SJSA1 (cell line): ENCODE results near the gene TAS2R60. TPM values are rescaled to one million over a fixed set of nuclear protein-coding genes. Genes with fewer than 3 reads are reported as not detected.
"Not testable (repeated sequence)": the region's sequence is repeated elsewhere in the genome, so short reads cannot be mapped to it uniquely, and the experiment has no call there.

ENCODE experiments used
- DNase-seq, 2 experiments: peaks; one replicate each; pipeline ENCODE4 v3.0.0-alpha.2; 2015 to 2020; ENCODE audit warnings: low spot score in 2 of 2, low read depth in 1 of 2
- H3K27ac ChIP-seq: fragments of 250-450 bp; sonication (Bioruptor Pico); 2 replicates; pipeline ENCODE4 v1.5.1; 2020; ENCODE audit warnings: mild to moderate bottlenecking, moderate library complexity
- H3K27me3 ChIP-seq: fragments of 250-450 bp; sonication (Bioruptor Pico); replicated peaks from 2 replicates; pipeline ENCODE4 v1.5.1; 2020; ENCODE audit warnings: mild to moderate bottlenecking, moderate library complexity
- H3K36me3 ChIP-seq: fragments of 250-450 bp; sonication (Bioruptor Pico); 2 replicates; pipeline ENCODE4 v1.5.1; 2020; ENCODE audit warnings: mild to moderate bottlenecking
- H3K4me1 ChIP-seq: fragments of 250-450 bp; sonication (Bioruptor Pico); replicated peaks from 2 replicates; pipeline ENCODE4 v1.6.1; 2021; ENCODE audit warnings: mild to moderate bottlenecking
- H3K4me3 ChIP-seq: fragments of 250-450 bp; sonication (Bioruptor Pico); 2 replicates; pipeline ENCODE4 v1.5.1; 2020; ENCODE audit warnings: mild to moderate bottlenecking
- H3K9me3 ChIP-seq: fragments of 250-450 bp; sonication (Bioruptor Pico); replicated peaks from 2 replicates; pipeline ENCODE4 v1.5.1; 2020; ENCODE audit warnings: mild to moderate bottlenecking
- total RNA-seq: library from RNA; depleted of rRNA; stranded (reverse); fragments of >200 nt; shearing (Covaris generic); gene quantifications from 2 replicates; pipeline ENCODE4 v1.2.3, GENCODE V29; 2014

The TAS2R60 gene
- total RNA-seq, 1 experiment from 2014 or later = not detected

DNA sequence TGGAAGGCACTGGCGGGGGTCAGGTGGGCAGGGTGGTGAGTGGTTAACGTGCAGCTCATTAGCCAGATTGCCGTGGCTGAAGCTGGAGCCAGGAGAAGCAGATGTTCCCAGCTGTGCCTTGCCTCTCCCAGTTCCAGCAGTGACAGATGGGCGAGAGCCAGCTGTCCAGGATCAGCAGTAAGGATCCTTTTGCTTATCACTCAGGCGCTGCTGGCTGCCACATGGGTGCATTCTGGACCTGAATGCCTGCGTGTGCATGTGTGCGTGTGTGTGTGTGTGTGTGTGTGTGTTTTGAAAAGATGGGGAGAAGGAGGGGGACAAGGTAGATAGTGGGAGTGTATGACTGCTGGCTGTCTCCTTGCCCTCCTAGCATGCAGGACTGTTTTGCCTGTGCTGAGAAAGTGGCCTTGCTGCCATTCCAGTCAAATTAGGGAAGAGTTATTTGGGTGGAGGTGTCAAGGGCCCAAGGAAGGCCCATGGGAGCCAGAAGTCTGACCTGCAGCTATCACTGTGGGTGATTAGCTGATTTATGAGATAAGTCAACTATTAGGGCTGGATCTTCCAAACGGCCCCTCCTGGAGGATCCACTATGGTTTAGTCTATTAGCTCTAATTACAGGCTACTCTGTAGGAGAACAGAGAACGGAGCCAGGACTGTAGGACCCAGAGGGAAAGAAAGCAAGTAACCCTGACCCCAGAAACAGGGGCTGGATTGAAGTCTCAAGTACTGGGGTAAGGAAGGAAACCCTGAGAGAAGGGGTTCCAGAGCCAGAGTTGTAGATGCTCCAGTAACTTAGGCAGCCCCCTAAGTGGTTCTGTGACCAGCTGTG is 37.9 kb upstream of the TAS2R60 start:
- Histone ChIP-seq H3K9me3 (no peaks in the 10 kb centered on the region), H3K4me3 (no peak overlapping the region), H3K27me3 (peaks cover 8% of the 10 kb centered on the region), H3K27ac (no peak overlapping the region), H3K36me3 (no peaks in the 10 kb centered on the region), H3K4me1 (no peaks in the 10 kb centered on the region)
- no peak for DNase-seq

DNA sequence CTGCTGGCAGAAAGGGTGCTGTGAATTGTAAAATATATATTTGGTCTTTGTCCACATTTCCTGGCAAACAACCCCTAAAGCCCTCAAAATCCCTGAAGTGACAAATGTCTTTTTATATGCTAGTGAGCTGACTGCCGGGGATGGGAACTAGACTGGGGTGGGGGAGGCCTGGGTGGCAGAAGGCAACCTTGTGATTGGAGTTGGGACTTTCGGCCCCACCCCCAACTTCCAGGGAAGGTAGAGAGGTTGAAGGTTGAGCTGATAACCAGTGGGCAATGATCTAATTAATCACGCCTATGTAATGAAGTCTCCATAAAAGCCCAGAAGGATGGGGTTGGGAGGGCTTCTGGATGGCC is 37.3 kb upstream of the TAS2R60 start:
- no peaks in the 10 kb centered on the region for H3K9me3 ChIP-seq
- no peak for DNase-seq
- no peak overlapping the region for H3K4me3 ChIP-seq

DNA sequence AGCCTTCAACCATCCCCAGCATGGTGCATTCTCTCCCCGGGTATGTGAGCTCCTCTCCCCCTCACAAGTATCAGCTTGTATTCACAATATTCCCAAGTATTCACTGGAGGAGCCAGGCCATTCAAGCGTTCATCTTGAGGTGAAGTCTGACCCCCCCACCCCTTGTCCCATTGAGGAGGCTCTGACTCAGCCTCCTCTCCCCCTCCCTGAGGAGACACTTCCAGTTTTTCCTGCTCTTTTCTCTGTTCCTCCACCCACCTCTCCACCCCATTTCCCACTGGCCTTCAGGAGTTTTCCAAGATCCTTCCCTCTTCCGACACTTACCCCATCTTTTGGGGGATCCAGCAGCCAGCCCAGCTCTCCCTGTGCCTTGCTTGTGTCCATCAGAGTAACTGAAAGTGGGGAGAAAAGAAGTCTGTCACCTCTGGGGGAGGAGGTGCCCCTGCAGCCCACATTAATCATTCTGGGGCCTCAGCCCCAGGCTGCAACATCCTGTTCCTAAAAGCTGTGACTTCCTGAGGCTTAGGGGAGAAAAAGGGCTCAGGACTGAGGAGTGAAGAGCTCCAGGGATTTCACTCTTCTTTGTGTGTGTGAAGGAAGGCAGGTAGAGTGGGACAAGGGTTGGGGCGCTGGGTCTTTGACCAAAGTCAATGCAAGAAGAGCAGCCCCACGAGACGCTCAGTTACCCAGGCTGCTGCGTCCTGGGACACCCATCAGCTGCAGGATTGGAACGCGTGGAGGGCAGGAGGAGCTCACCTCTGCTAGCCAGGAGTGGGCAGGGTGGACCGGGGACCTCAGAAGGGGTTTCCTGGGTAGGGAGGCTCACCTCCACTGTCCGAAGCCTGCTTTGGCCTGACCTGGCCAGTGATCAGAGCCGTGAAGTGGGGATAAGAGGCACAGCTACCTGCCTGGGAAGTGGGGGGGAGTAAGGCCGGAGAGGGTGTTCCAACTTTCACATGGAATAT is 35.7 kb upstream of the TAS2R60 start:
- Histone ChIP-seq H3K27ac (no peak overlapping the region), H3K9me3 (no peaks in the 10 kb centered on the region), H3K27me3 (peaks cover 8% of the 10 kb centered on the region; the same call in 1 of the 2 replicates), H3K4me1 (no peaks in the 10 kb centered on the region), H3K36me3 (no peaks in the 10 kb centered on the region), H3K4me3 (no peak overlapping the region)
- DNase-seq = no peak

More for the DNA sequence above, 37.3 kb upstream of the TAS2R60 start:
- Histone ChIP-seq H3K36me3 (no peaks in the 10 kb centered on the region), H3K4me1 (no peaks in the 10 kb centered on the region), H3K27ac (no peak overlapping the region), H3K27me3 (peaks cover 8% of the 10 kb centered on the region)

DNA sequence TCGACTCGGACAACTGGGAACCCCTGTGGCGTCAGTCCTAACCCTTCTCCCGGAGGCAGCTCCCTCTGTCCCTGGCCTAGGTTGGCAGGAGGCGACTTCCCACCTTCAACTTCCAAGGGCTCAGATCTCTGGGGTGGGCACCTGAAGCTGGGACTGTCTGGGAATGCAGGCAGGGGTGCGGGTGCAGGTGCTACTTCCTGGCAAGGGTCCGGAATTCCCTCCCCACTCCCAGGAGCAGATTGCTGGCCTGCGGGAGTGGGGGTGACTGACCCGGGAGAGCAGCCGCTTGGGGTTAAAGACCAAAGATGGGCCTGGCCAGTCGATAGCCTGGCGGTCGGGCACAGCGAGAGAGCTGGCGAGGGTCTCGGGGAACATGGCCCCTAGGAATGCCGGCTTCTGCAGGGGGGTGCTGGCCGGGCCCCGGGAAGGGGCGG is 35.0 kb upstream of the TAS2R60 start:
- Histone ChIP-seq H3K27ac (no peak overlapping the region), H3K9me3 (no peaks in the 10 kb centered on the region), H3K36me3 (no peaks in the 10 kb centered on the region), H3K4me1 (no peaks in the 10 kb centered on the region), H3K27me3 (peaks cover 8% of the 10 kb centered on the region; the same call in 1 of the 2 replicates), H3K4me3 (no peak overlapping the region)
- DNase-seq = no peak

DNA sequence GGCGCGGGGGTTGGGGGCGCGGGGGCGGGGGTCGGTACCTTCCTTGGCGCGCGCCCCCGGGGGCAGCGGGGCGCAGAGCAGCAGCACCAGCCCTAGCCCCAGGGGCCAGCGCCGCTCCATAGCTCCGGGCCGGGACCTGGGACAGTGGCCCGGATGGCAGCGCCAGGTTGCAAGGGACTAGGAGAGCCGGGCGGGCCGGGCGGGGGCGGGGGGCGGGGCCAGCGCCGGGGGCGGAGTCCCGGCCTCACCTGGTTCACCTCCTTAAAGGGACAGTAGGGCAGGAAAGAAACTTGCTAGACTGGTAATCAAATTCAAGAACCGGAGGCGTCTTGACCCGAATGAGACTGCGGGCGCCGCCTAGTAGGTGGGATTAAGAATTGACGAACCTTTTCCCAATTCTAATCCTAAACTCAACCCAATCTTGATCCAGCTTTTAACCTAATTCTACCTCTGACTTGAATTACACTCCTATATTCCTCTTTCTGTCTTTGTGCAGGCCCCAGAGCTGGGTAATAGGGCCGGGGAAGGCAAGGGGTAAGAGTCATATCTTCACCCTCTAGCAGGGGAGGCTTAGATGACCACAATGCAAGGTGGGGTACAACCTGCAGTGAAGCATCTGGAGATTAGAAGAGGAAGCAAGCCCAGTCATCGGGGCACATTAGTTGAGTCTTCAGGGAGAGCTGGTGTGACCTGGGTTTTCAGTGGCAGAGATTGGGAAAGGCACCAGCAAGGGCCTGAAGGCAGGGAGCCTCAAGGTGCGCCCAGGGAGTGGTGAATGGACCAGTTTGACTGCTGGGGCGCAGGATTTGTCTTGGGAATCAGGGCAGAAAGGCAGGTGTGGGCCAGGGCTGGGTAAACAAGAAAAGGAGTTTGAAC is 34.3 kb upstream of the TAS2R60 start, which contains the start of gene EPHA1:
Gene EPHA1, minus strand, starts transcription at position 171 of the 876 bp plus-strand sequence. Its CDS starts 51 bp downstream, at position 120.
- Histone ChIP-seq H3K9me3 (no peaks in the 10 kb centered on the region), H3K4me1 (no peaks in the 10 kb centered on the region), H3K36me3 (no peaks in the 10 kb centered on the region), H3K27me3 (peaks cover 8% of the 10 kb centered on the region; the same call in 1 of the 2 replicates), H3K27ac (no peak within 1 kb of the TSS), H3K4me3 (no peak within 1 kb of the TSS)
- no peak for DNase-seq

DNA sequence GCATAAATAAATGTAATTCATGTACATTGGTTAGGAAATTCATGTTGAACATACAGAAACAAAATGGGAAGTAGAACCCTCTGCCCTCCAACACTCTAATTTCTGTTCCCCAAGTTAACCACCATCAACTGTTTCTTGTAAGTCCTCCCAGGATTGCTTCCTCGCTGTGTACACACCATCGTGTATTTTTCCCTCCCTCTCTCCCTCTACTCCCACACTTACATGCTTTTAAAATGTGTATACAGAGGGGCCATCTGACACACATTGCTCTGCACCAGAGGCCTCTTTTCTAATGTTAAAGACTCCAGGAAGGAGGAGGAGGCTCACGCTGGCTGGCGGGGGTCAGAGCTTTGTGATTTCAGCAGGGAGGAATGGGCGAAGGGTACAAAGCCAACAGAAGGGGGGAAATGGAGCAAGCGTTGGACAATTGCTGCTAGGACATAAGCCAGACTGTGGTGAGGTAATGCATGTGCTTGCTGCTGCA is 32.7 kb upstream of the TAS2R60 start:
- Histone ChIP-seq H3K4me1 (peaks cover under 1% of the 10 kb centered on the region; the same call in 1 of the 2 replicates), H3K36me3 (no peaks in the 10 kb centered on the region), H3K9me3 (no peaks in the 10 kb centered on the region), H3K4me3 (no peak overlapping the region), H3K27me3 (no peaks in the 10 kb centered on the region; the same call in 1 of the 2 replicates), H3K27ac (no peak overlapping the region)
- DNase-seq = no peak

DNA sequence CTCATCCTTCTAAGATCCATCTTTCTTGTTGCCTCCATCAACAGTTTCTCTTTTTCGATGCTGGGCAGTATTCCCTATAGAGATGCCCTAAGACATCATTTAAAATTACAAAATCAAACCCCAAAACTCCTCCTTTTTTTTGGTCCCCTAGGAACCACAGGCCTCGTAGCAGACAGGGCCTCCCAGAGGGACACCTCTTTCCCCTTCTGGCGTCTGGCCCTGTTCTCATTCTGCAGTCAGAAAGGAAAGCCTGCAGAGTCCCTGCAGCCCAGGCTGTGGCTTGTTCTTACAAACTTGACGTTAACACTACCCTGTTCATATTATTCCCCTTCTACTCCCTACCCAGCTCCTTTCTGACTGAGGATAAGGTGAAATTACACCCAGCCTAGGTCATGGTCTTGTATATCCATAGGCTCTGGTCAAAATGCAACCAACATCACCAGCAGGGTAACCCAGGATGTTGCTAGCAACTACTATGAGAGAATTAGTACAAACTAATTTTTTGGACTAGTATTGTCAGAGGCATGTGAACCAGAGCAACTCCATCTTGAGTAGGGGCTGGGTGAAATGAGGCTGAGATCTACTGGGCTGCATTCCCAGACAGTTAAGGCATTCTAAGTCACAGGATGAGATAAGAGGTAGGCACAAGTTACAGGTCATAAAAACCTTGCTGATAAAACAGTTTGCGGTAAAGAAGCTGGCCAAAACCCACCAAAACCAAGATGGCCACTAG is 31.1 kb upstream of the TAS2R60 start:
- peaks cover 7% of the 10 kb centered on the region; the same call in 1 of the 2 replicates for H3K4me1 ChIP-seq
- no peaks in the 10 kb centered on the region; the same call in 1 of the 2 replicates for H3K27me3 ChIP-seq
- no peak overlapping the region for H3K27ac ChIP-seq
- no peaks in the 10 kb centered on the region for H3K36me3 ChIP-seq
- H3K9me3 ChIP-seq = no peaks in the 10 kb centered on the region
- H3K4me3 ChIP-seq = no peak overlapping the region
- no peak for DNase-seq

DNA sequence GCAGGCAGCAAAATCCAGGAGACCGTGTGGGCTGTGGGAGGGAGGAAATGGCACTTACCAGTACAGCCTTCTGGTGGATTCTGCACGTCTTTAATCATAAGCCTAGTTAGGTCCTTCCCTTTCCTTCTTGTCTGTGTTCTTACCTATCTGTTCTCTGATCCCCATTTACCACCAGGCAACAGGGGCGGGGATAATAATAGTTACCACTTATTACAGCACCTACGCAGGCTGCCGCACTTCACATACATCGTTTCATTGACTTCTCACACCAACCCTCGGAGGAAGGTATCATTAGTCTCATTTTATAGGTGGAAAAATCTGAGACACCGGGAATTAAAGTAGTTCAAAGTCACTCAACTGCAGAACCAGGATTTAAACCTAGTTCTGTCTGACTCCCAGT is 30.1 kb upstream of the TAS2R60 start:
- H3K27me3 ChIP-seq = no peaks in the 10 kb centered on the region; the same call in 1 of the 2 replicates

DNA sequence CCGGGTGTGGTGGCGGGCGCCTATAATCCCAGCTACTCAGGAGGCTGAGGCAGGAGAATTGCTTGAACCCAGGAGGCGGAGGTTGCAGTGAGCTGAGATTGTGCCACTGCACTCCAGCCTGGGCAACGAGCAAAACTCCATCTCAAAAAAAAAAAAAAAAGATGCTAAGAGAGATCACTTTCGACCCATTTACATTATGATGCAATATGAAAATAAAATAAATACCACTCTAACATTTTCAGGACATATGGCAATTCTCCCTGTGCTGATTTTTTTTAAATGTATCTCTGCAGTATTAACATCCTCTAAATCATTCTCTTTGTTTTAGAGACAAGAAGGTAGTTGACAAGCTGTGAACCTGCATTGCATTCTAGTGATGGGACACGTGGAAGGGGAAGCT is 28.0 kb upstream of the TAS2R60 start:
- not testable (repeated sequence) for H3K27ac ChIP-seq, H3K4me1 ChIP-seq, DNase-seq, H3K4me3 ChIP-seq, H3K36me3 ChIP-seq, H3K9me3 ChIP-seq, H3K27me3 ChIP-seq

More for the DNA sequence above, 30.1 kb upstream of the TAS2R60 start:
- no peaks in the 10 kb centered on the region for H3K9me3 ChIP-seq
- no peak for DNase-seq
- no peaks in the 10 kb centered on the region for H3K36me3 ChIP-seq
- peaks cover 7% of the 10 kb centered on the region; the same call in 1 of the 2 replicates for H3K4me1 ChIP-seq
- no peak overlapping the region for H3K4me3 ChIP-seq
- no peak overlapping the region for H3K27ac ChIP-seq

DNA sequence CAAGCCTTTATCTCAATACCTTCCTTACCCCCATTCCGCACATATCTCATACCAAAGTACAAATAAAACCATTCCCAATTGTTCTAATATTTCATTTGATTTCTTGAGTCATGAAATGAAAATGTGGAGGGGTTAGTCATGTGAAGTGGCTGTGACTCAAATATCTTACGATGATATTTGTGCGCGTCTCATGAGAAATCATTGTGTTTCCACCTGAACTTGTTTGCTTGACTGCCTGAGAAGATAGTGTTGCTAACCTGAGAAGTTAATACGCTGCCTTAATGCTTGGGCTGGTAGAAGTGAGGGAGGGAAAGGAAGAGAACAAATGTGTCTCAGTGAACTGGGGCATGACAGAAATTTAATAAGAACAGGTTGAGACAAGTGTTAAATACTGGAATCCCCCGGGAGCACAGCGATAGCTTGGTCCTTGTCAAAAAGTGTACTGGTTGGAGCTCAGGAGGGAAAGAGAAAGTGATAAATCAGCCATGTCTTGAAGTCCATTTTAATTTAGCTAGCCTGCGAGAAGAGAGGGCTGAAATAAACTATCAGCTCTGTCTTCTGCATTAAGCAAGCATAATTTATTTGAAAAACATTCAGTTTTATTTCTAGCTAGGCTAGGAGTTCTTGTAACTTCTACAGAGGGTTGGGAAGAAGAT is 27.4 kb upstream of the TAS2R60 start:
- DNase-seq = no peak
- no peak overlapping the region for H3K4me3 ChIP-seq
- H3K4me1 ChIP-seq = peaks cover 7% of the 10 kb centered on the region; the same call in 1 of the 2 replicates
- no peaks in the 10 kb centered on the region for H3K36me3 ChIP-seq
- no peaks in the 10 kb centered on the region for H3K9me3 ChIP-seq
- peaks cover 3% of the 10 kb centered on the region; the same call in 1 of the 2 replicates for H3K27me3 ChIP-seq
- no peak overlapping the region for H3K27ac ChIP-seq

DNA sequence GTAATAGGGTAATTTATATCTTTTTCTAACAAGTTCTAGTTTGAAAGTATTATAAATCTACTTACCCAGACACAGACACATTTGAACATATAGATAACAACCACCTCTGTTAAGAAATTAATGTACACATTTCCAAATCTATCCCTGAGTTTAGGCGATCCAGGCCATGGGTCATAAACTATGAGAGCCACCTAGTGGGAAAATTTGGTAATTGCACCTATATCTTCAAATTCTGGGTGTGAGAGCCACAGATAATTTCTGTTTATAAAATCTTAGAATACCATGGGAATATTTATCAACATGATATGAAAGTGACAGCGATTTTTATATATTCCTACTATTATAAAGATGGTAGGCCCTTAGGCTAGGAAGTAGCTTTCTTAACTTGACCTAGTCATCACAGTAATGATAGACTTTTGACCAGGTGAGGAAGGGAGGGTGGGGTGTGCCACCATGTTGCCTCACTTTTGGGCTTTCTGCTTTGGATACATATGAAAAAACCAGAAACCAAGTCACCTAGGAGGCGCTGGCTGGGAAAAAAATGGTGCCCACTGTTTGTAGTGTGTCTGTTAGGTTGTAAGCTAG is 26.6 kb upstream of the TAS2R60 start:
- Histone ChIP-seq H3K27me3 (peaks cover 3% of the 10 kb centered on the region; the same call in 1 of the 2 replicates), H3K4me1 (peaks cover 7% of the 10 kb centered on the region; the same call in 1 of the 2 replicates), H3K4me3 (no peak overlapping the region), H3K36me3 (no peaks in the 10 kb centered on the region), H3K9me3 (no peaks in the 10 kb centered on the region), H3K27ac (no peak overlapping the region)
- DNase-seq = peak in 1 of 2 experiments; percentile 40
